Measurements from ENCODE around the gene KLRC4.
"Not testable (repeated sequence)": the region's sequence is repeated elsewhere in the genome, so short reads cannot be mapped to it uniquely, and the experiment has no call there.

DNA sequence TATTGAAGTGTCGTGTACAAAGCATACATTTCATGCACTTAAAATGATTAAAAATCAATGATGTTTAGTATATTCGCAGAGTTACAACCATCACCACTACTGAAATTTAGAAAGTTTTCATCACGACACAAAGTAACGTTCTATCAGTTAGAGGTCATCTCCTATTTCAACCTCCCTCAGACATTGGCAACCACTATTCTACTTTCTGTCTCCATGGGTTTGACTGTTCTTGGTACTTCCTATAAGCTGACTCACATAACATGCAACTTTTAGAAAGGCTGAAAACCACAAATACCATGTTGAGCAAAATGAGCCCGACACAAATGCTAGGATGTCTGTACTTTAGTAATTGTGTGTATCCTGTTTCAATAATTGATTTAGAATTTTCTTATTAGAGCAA is 36.5 kb upstream of the KLRC4 start:
- TF ChIP-seq, protein P1, sequence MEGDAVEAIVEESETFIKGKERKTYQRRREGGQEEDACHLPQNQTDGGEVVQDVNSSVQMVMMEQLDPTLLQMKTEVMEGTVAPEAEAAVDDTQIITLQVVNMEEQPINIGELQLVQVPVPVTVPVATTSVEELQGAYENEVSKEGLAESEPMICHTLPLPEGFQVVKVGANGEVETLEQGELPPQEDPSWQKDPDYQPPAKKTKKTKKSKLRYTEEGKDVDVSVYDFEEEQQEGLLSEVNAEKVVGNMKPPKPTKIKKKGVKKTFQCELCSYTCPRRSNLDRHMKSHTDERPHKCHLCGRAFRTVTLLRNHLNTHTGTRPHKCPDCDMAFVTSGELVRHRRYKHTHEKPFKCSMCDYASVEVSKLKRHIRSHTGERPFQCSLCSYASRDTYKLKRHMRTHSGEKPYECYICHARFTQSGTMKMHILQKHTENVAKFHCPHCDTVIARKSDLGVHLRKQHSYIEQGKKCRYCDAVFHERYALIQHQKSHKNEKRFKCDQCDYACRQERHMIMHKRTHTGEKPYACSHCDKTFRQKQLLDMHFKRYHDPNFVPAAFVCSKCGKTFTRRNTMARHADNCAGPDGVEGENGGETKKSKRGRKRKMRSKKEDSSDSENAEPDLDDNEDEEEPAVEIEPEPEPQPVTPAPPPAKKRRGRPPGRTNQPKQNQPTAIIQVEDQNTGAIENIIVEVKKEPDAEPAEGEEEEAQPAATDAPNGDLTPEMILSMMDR (conservative IDR thresholded peaks at IDR 0.05 in 1 of 2, IDR thresholded peaks at IDR 0.05 in 1 of 2; ENCODE audit: low read depth in 1 of 2, low read length in 2 of 2) = not testable (repeated sequence)
- not testable (repeated sequence) for TF ChIP-seq EZH2 (IDR thresholded peaks at IDR 0.05; ENCODE audit: low read length, missing control alignments)

Measured in fibroblast of lung (primary cell).